ENCODE data around the gene GEMIN4.
"Not testable (repeated sequence)": the region's sequence is repeated elsewhere in the genome, so short reads cannot be mapped to it uniquely, and the experiment has no call there.

The GEMIN4 gene

DNA sequence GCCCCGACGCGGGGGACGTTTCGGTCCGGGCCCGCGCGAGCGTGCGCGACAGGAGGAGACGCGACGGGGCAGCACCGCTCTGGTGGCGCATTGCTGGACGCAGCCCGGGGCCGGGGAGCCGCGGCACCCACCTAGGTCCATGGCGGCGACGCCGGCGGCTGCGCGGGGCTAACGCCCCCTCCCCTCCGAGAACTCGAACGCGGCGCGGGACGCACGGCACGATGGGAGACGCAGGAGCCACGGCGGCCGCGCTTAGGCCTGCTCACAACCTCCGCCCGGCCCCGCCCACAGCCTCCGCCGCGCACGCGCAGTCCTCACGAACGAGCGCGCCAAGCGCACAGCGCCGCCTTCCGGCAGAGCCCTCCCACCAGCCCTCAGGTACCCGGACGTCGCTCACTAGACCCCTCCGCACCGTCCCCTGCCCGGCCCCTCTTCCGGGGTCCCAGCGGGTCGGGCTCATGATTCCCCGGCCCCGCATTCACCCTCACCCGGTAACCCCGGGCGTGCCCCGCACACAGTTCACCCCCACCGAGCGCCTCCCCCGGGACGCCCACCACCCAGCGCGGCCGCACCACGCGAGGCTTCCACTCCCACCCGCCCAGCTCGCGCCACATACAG is at the start of gene GEMIN4:
Gene GEMIN4 (minus strand): TSS at position 263 of the 618 bp plus-strand sequence. CDS start 122 bp downstream, at position 141.
- peak; percentile 89 to 96 for DNase-seq (ENCODE audit: extremely low read depth in 1 of 2, low read depth in 1 of 2)

DNA sequence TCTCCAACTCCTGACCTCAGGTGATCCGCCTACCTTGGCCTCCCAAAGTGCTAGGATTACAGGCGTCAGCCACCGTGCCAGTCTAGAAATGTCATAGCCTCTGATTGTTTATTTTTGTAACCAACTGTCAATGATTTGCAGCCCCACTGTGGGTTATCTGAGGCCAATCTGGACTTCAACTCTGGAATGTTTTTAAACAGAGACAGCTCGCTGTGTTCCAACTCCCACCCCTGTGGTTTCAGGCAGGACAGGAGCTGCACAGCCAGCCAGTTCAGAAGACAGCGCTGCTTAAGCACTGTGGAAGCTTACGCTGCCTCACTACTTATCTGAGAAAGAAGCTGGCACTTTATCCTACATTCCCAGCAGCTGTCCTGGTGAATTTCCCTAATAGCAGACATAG is 49.6 kb upstream of the GEMIN4 start:
- DNase-seq (ENCODE audit: extremely low read depth in 1 of 2, low read depth in 1 of 2): no peak

DNA sequence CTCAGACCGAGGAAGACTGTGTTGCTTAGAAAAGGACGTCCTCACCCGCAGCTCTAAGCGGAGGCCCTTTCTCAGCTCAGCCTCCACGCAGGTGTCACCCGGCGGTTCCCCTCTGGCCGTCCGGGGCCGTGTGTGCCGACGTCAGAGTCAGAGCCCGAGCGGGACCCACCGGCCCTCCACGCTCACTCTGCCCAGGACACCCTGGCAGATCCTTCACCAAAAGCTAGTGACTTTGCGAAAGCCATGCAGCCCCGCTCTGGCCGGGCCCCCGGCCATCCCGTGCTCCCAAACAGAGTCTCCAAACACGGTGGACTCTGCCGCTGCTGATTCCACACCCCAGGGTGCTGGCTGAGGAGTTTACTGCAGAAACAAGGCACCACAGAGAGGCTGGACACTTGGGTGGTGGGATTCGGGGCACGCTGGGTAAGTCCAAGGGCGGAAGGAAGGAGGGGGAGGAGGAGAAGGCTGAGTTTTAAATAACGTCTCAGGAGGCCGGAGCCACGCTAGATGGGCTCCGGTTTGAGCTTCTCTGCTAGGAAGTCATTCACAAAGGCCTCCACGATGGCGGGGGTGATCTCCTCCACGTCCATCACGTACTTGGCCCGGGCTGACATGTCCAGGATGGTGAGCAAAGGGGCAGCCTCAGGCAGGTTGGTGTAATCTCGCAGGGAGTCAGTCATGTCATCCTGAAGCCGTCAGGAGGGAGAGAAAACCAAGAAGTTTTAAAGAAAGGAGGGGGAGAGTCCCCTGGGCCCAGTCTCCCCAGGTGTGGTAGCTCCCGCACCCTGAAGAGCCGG is 48.6 kb upstream of the GEMIN4 start:
- no peak for DNase-seq (ENCODE audit: extremely low read depth in 1 of 2, low read depth in 1 of 2)

DNA sequence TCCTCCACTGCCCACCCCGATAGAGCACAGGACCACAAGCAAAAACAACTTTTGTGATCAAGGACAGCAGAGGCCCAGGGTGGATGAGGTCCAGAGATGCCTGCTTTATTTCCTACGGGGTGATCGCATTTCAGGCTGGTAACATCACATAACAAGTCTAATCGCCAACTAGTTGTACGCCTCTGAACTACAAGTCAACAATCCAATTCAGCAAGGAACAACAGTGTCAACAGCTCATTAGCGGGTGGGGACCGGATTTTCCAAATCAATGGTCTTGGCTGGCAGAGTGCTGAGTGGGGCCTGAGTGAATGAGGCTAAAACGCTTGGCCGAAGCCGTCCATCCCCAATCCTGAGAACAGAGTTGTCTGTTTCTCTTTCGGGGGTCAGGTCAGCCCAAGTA is 47.2 kb upstream of the GEMIN4 start:
- DNase-seq (ENCODE audit: extremely low read depth in 1 of 2, low read depth in 1 of 2): no peak

DNA sequence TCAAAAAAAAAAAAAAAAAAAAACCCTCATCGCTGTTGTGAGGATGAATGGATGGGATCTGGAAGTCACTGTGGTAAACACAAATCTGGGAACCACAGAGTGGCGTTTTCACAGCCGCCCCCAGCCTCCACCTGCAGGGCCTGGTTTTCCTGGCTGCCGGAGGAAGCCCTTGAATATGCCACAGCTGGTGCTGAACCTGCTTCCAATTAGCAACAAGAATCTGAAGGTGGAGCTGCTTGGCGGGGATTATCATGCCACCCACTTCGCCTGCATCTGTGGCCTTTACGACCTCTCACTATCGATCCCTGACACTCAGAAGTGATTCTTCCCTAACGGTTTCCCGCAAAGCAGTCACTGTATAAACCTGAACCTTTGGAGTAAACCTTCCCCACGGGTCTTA is 46.2 kb upstream of the GEMIN4 start:
- DNase-seq (ENCODE audit: extremely low read depth in 1 of 2, low read depth in 1 of 2): no peak

DNA sequence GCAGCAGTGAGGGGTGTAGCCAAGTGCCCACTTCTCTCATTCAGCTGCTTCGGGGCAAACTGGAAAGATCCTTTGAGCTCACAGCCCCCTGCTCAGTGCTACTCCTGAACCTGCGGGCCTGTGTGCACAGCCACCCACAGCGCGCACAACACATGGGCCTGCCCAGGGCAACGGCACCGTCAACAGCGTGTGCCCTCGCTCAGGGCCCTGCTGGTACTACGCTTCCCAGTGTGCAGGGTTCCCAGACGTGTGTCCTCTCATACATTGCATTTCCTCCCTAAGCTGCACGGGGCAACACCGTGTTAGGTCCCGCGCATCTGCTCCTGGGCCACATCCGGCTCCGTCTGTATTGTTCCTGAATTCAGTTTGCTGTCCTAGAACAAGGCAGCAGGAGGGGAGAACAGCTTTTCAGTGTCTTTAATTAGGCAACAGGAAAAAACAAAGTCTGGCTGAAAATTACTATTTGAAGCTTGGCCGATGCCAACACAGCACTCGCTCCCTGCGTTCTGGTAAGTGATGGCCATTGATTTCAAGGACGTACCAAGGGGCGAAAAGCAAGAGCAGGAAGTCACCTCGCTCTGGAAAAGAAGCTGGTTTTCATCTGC is 45.3 kb upstream of the GEMIN4 start:
- DNase-seq (ENCODE audit: extremely low read depth in 1 of 2, low read depth in 1 of 2): no peak

DNA sequence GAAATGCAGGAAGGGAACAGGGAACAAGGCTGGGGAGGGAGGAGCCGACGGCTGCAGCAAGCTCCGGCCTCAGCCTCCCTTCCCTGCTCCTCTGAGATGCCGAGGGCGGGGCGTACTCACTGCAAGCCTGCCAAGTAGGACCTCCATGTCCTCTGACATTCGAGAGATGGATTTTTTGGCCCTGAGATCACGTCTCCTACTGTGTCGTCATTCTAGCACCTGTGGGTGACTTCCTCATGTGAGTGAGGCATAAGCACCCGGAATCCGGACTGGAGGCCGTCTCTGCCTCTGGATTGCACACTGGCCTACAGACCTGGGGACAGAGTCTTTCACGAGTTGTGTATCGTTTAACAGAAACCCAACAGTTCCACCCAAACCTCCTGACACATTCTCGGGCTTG is 44.5 kb upstream of the GEMIN4 start:
- DNase-seq (ENCODE audit: extremely low read depth in 1 of 2, low read depth in 1 of 2): no peak

DNA sequence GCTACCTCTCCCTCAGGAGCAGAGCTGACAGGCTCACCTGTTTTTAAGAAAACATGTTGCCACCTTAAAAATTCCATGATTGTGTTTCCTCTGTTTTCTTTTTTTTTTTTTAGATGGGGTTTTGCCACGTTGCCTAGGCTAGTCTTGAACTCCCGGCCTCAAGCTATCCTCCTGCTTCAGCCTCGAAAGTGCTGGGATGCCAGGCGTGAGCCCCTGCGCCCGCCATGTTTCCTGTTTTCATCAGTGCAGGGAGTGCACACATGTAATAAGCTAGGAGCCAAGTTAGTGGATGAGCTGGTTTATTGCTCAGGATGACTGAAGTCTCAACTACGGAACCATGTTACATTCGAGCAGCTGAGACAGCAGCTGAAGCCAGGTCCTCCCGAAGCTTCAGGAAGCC is 43.7 kb upstream of the GEMIN4 start:
- no peak for DNase-seq (ENCODE audit: extremely low read depth in 1 of 2, low read depth in 1 of 2)

DNA sequence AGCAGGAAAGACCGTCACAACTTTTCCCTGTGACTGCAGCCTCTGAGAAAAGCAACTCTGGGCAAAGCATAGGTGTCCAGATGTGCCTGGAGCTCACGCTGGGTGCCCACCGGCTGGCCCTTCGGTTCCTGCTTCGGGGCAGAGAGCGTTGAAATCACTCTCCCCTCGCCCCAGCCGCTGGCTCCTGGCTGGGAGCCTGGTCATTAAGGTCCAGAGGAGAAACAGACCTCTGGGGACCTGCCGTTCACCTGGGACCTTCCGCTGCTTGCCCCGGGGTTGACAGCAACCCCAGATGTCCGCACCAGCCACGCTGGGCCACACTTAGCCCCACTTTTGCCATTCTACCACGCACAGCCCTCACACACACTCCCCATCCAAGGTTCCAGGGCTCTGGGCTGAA is 43.2 kb upstream of the GEMIN4 start:
- DNase-seq (ENCODE audit: extremely low read depth in 1 of 2, low read depth in 1 of 2): no peak

DNA sequence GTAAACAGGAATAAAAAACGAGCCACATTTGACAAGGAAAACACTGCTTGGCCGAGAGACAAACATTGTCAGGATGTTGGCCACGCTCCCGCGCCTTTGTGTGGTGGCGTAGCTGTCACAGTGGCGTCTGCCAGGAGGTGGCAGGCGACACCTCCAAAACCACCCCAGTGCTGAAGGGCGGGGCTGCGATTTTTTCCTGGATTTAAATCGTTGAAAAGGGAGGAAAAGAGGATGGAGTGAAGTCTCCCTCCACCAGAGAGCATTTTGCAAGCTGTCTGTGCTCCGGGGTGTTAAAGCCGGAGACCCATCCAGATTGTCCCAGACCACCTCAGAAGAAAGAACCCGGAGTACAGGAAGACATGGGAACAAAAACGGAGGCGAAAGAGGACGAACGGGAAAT is 42.8 kb upstream of the GEMIN4 start:
- no peak for DNase-seq (ENCODE audit: extremely low read depth in 1 of 2, low read depth in 1 of 2)

DNA sequence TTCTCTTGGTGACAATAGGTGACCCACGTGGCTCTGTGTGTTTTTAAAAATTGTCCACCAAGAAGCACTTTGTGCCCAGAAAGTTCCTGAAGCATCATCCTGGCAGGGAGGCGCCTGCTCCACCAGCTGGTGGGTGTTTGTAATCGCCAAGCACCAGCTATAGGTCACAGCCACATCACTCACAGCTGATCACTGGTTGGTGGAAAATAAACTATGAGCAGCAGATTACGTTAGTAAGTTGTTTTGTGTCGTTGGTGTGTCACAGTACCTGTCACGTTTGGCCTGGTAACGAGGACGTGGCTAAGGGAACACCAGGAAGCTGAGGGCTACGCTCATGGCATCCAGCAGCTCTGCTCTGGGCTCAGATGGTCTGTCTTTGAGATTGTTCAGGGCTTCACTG is 40.2 kb upstream of the GEMIN4 start:
- no peak for DNase-seq (ENCODE audit: extremely low read depth in 1 of 2, low read depth in 1 of 2)

DNA sequence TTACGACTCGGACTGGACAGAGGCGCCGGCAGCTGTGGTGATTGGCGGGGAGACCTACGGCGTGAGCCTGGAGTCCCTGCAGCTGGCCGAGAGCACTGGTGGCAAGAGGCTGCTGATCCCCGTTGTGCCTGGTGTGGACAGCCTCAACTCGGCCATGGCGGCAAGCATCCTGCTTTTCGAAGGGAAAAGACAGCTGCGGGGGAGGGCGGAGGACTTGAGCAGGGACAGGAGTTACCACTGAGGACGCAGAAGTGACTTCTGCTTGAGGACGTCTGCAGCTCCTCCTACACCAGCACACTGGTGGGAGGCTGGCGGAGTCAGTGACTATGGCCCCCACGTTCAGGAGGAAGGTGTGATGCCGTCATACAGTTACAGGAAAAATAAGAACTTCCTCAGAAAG is 39.8 kb upstream of the GEMIN4 start:
- DNase-seq (ENCODE audit: extremely low read depth in 1 of 2, low read depth in 1 of 2): no peak

DNA sequence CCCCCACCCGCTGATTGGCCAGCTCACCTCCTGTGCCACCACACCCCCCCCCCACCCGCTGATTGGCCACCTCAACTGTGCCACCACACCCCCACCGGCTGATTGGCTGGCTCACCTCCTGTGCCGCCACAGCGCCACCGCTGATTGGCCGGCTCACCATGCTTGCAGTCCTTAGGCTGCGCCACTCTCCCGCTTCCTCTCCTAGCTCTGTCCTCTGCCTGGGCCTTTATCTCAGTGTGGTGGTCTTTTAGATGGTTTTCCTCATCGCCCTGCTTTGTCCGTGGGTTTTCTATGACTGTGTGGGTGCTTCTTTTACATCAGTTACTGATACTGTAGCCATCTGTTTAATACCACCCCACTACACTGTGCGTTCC is 38.8 kb upstream of the GEMIN4 start:
- DNase-seq (ENCODE audit: extremely low read depth in 1 of 2, low read depth in 1 of 2): not testable (repeated sequence)

DNA sequence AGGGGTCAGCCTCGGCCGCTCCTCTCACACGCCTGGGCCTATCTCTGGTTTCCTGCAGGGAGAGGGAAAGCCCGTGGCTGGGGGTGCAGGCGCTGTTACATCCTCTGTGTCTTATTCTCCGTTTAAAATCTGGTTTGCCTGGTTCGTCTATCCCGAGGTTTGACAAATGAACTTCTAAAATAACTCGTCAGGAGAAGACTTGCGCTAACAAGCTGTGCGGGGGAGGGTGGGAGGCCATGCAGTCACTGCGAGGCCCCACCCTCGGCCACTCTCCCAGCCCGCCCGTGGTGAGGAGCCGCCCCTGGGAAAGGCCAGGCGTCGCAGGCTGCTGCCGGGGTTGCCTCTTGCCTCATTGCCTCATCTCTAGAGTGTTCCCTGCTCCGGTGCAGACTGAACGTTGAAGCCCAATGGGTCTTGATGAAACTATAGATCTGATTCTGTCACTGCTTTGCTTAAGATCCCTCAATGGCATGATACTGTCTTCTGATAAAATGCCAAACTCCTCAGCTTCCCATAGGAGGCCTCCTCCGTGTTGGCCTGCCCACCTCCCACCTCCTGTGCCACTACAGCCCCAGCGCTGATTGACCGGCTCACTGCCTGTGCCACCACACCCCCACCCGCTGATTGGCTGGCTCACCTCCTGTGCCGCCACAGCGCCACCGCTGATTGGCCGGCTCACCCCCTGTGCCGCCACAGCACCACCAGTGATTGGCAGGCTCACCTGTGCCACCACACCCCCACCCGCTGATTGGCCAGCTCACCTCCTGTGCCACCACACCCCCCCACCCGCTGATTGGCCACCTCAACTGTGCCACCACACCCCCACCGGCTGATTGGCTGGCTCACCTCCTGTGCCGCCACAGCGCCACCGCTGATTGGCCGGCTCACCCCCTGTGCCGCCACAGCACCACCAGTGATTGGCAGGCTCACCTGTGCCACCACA is 38.1 kb upstream of the GEMIN4 start:
- DNase-seq (ENCODE audit: extremely low read depth in 1 of 2, low read depth in 1 of 2): not testable (repeated sequence)

DNA sequence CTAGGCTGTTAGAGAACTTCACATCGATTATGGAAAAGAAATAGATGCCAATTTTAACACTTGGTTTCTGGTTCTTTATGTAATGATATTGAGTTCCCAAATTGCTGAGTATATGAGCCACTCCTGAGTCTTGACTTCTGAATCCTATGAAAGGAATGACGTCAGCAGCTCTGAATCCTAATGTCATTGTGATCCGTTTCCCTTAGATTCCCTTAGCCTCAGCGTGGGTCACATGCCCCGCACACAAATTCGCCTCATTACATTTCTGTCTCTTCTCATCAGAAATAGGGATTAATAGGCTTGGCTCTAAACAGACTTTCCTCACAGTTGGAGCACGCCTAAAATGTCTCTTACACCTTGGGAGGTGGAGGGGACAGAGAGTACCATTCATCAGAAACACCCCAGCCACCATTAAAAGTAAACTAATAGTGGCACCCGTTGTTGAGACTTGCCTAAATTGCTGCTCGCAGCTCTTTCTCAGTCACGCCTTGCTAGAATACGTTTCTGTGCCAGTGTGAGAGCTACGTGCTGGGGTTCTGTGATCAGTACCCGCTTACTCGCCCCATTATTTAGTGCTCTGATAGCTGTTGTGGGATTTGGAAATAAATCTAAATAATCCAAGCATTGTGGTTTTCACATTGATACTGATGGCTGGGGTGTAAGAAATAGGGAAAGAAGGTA is 37.2 kb upstream of the GEMIN4 start:
- no peak for DNase-seq (ENCODE audit: extremely low read depth in 1 of 2, low read depth in 1 of 2)

DNA sequence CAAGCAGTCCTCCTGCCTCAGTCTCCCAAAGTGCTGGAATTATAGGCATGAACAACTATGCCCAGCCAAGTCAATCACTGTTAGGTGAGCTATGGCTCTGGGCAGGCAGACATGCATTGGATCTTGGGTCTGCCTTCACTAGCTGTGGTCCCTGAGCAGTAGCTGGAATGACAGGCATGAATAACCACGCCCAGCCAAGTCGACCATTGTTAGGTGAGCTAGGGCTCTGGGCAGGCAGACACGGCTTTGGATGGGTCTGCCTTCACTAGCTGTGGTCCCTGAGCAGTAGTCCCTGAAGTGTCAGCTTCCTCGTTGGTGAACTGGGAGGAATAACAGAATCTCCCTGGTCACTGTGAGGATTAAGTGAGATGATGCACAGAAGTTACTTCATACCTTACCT is 36.5 kb upstream of the GEMIN4 start:
- no peak for DNase-seq (ENCODE audit: extremely low read depth in 1 of 2, low read depth in 1 of 2)

DNA sequence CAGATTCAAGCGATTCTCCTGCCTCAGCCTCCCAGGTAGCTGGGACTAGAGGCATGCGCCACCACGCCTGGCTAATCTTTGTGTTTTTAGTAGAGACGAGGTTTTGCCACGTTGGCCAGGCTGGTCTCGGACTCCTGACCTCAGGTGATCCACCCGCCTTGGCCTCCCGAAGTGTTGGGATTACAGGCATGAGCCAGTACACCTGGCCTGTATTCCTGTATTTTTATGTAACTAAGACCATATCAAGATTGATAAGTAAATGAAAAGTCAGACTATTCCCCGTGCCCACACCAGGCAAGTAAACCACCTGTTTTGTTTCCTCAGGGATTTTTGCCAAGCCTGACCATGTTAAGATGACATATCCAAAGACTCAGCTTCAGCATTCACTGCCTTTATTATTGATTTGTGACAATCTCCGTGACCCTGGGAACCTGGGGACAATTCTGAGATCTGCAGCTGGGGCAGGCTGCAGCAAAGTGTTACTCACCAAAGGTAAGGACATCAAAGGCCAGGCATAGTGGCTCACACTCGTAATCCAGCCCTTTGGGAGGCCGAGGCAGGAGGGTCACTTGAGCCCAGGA is 35.7 kb upstream of the GEMIN4 start:
- no peak for DNase-seq (ENCODE audit: extremely low read depth in 1 of 2, low read depth in 1 of 2)

DNA sequence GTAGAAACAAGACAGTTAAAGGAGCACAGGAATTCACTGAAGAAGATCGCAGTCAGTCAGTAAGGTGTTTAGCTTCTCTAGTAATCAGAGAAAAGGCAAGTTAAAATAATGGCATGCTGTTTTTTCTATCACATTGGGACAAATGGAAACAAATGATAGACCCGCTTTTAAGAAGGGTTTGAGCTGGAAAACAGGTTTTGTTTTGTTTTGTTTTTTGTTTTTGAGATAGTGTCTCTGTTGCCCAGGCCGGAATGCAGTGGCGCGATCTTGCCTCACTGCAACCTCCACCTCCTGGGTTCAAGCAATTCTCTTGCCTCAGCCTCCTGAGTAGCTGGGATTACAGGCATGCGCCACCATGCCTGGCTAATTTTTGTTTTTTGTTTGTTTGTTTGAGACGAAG is 33.8 kb upstream of the GEMIN4 start:
- not testable (repeated sequence) for DNase-seq (ENCODE audit: extremely low read depth in 1 of 2, low read depth in 1 of 2)

DNA sequence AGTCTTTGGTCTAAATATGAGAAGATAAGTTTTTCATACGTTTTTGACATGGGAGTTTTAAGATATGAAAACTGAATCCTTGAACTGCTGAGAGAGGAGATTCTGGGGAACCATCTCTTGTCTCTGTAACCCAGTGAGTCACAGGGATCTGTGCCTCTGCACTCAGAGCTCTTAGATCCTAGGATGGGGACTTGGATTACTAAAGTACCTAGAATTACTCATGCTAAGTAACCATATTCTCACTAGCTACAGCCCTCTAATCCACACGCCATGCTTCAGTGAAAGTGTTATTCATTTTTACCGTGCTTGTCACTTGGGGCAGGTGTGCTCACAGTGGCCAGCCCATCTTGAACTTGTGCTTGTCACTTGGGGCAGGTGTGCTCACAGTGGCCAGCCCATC is 32.1 kb upstream of the GEMIN4 start:
- DNase-seq (ENCODE audit: extremely low read depth in 1 of 2, low read depth in 1 of 2): no peak
